GM15510 (cell line): ENCODE results near the gene GSKIP.

Experiments
- POLR2A ChIP-seq: IDR thresholded peaks from 3 replicates; pipeline ENCODE4 v1.6.1; 2011; ENCODE audit warnings: borderline replicate concordance; ENCODE audit not compliant: insufficient read length; ENCODE audit errors: extremely low read depth

Gene GSKIP

GRCh38 chr14:96423446-96424108 lies 60.3 kb downstream of the GSKIP start:
- TF ChIP-seq POLR2A, result no peak

- no peak for TF ChIP-seq POLR2A
Observed at GRCh38 chr14:96424109-96424989, 61.0 kb downstream of the GSKIP start.

DNA sequence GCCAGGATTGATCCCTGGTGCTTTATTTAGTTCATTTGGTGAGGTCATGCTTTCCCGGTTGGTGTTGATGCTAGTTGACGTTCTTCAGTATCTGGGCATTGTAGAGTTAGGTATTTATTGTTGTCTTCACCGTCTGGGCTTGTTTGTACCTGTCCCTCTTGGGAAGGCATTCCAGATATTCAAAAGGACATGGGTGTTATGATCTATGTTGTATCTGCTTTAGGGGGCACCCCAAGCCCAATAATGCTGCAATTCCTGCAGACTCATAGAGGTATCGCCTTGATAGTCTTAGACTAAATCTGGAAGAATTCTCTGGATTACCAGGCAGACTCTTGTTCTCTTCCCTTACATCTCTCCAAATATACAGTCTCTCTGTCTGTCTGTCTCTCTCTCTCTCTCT lies 70.7 kb downstream of the GSKIP start:
- no peak for TF ChIP-seq POLR2A
